CD4-positive, alpha-beta T cell (primary cell): ENCODE results near the gene ACP4. TPM values are rescaled to one million over a fixed set of nuclear protein-coding genes. Genes with fewer than 3 reads are reported as not detected.

ENCODE experiments used
- ATAC-seq: fragments of 200-7000 bp; cut with Tn5 transposase; one replicate; pipeline ENCODE4 v1.10.0; 2022; ENCODE audit warnings: mild to moderate bottlenecking; ENCODE audit not compliant: poor library complexity
- CTCF ChIA-PET: fragments of 350-600 bp; sonication (Branson Sonifier 250); formaldehyde crosslinking; loops from one replicate; lab custom pipeline; 2021; ENCODE audit warnings: antibody characterized with exemption, inconsistent platforms; lab: Charles Lee
- POLR2A ChIA-PET: fragments of 350-600 bp; sonication (Branson Sonifier 250); formaldehyde crosslinking; loops from one replicate; lab custom pipeline; 2021; ENCODE audit warnings: antibody characterized with exemption, inconsistent platforms; lab: Charles Lee
- DNase-seq, 14 experiments: peaks; one replicate each; pipeline ENCODE4 v3.0.0-alpha.2; 2013 to 2020; ENCODE audit warnings: mixed read lengths in 2 of 14
- H3K27ac ChIP-seq, 2 donors: one replicate each; pipeline versions ENCODE4 v1.5.1 to v1.7.0; 2013; ENCODE audit warnings: low read length in 2 of 2, low read depth in 1 of 2, mild to moderate bottlenecking in 1 of 2
- H3K27me3 ChIP-seq, 2 experiments: 1 replicate in 1 of 2; 2 replicates in 1 of 2; pipeline versions ENCODE4 v1.6.1 to v1.7.0; 2013; ENCODE audit warnings: low read length in 2 of 2, control low read depth in 1 of 2, mild to moderate bottlenecking in 1 of 2, moderate library complexity in 1 of 2; ENCODE audit not compliant: insufficient read depth in 2 of 2, control insufficient read depth in 1 of 2
- H3K36me3 ChIP-seq: one replicate; pipeline ENCODE4 v1.6.1; 2013; ENCODE audit warnings: low read length, control low read depth; ENCODE audit not compliant: insufficient read depth
- H3K4me1 ChIP-seq: one replicate; pipeline ENCODE4 v1.6.1; 2013; ENCODE audit warnings: low read length, control low read depth; ENCODE audit not compliant: insufficient read depth
- H3K4me3 ChIP-seq: one replicate; pipeline ENCODE4 v1.5.1; 2013; ENCODE audit warnings: mild to moderate bottlenecking, low read length, moderate library complexity
- H3K9me3 ChIP-seq, 2 experiments: 1 replicate in 1 of 2; 2 replicates in 1 of 2; pipeline versions ENCODE4 v1.6.1 to v1.7.0; 2013; ENCODE audit warnings: low read length in 2 of 2, mild to moderate bottlenecking in 2 of 2, control low read depth in 1 of 2, moderate library complexity in 1 of 2; ENCODE audit not compliant: control insufficient read depth in 1 of 2, insufficient read depth in 1 of 2
- H3K27ac Mint-ChIP-seq: one replicate; pipeline ENCODE4 v1.8.0; 2020; ENCODE audit warnings: mixed read lengths
- H3K27me3 Mint-ChIP-seq: one replicate; pipeline ENCODE4 v1.8.0; 2021; ENCODE audit warnings: mixed read lengths
- H3K36me3 Mint-ChIP-seq: one replicate; pipeline ENCODE4 v1.8.0; 2021; ENCODE audit warnings: low read depth, mixed read lengths
- H3K4me1 Mint-ChIP-seq: one replicate; pipeline ENCODE4 v1.8.0; 2021; ENCODE audit warnings: low read depth, mixed read lengths
- H3K4me3 Mint-ChIP-seq: one replicate; pipeline ENCODE4 v1.8.0; 2020; ENCODE audit warnings: mild to moderate bottlenecking, mixed read lengths
- H3K9me3 Mint-ChIP-seq: one replicate; pipeline ENCODE4 v1.8.0; 2020; ENCODE audit warnings: mixed read lengths
- CTCF ChIP-seq: fragments of 200-600 bp; IDR thresholded peaks from one replicate; pipeline ENCODE4 v1.8.0; 2022; ENCODE audit warnings: antibody characterized with exemption, mild to moderate bottlenecking
- intact Hi-C, 2 experiments: fragments of 100-400 bp; cut with DNase I in 1 of 2; cut with micrococcal nuclease in 1 of 2; formaldehyde crosslinking; loops; one replicate each; pipeline versions ENCODE4 v1.15.1 to v1.9.0; 2023 to 2025; cut with DNase I, micrococcal nuclease
- total RNA-seq, 174 experiments: library from RNA in 2 of 174; stranded (reverse) in 2 of 174; gene quantifications; one replicate each; pipeline ENCODE4 v1.2.3 and lab custom pipeline; 2021 to 2026

The ACP4 gene
- total RNA-seq, 2 experiments from 2014 or later: not detected

GRCh38 chr19:50794074-50794875 is 4.1 kb downstream of the ACP4 start:
- intact Hi-C loops: no loop called here
- ATAC-seq: no peak
- no peak overlapping the region for H3K4me3 Mint-ChIP-seq
- Histone ChIP-seq H3K36me3 (peaks cover 20% of the 10 kb centered on the region), H3K27me3 (no peaks in the 10 kb centered on the region), H3K27ac (no peak overlapping the region), H3K4me3 (no peak overlapping the region), H3K4me1 (peaks cover 15% of the 10 kb centered on the region), H3K9me3 (no peaks in the 10 kb centered on the region)
- H3K4me1 Mint-ChIP-seq: peaks cover 5% of the 10 kb centered on the region
- TF ChIP-seq CTCF: no peak
- no peak overlapping the region for H3K27ac Mint-ChIP-seq
- DNase-seq: peak in 2 of 14 experiments; percentile 32 to 52
- CTCF ChIA-PET: interaction anchor here (1.3 kb wide), 1 partner anchor 11 kb away, joined by 4 read pairs; no protein-coding TSS in a partner anchor
- POLR2A ChIA-PET: no interaction called here
- no peaks in the 10 kb centered on the region for H3K9me3 Mint-ChIP-seq
- no peaks in the 10 kb centered on the region for H3K27me3 Mint-ChIP-seq
- peaks cover 16% of the 10 kb centered on the region for H3K36me3 Mint-ChIP-seq

GRCh38 chr19:50794876-50795663 is 4.9 kb downstream of the ACP4 start:
- no peaks in the 10 kb centered on the region for H3K9me3 Mint-ChIP-seq
- Histone ChIP-seq H3K36me3 (peaks cover 23% of the 10 kb centered on the region), H3K4me3 (no peak overlapping the region), H3K9me3 (no peaks in the 10 kb centered on the region), H3K27me3 (no peaks in the 10 kb centered on the region), H3K27ac (no peak overlapping the region), H3K4me1 (peaks cover 15% of the 10 kb centered on the region)
- no peak for DNase-seq
- no peak for TF ChIP-seq CTCF
- POLR2A ChIA-PET: no interaction called here
- no peak overlapping the region for H3K4me3 Mint-ChIP-seq
- H3K27ac Mint-ChIP-seq: peak overlapping the region; percentile 33
- H3K4me1 Mint-ChIP-seq: peaks cover 5% of the 10 kb centered on the region
- H3K27me3 Mint-ChIP-seq: no peaks in the 10 kb centered on the region
- ATAC-seq: no peak
- intact Hi-C loops: no loop called here
- peaks cover 21% of the 10 kb centered on the region for H3K36me3 Mint-ChIP-seq
- CTCF ChIA-PET: interaction anchor here (1.3 to 1.4 kb wide), 2 partner anchors 11 to 127 kb away, joined by 3 to 4 read pairs; no protein-coding TSS in a partner anchor

- Histone ChIP-seq H3K9me3 (no peaks in the 10 kb centered on the region), H3K4me3 (no peak overlapping the region), H3K27ac (no peak overlapping the region), H3K36me3 (peaks cover 23% of the 10 kb centered on the region), H3K27me3 (no peaks in the 10 kb centered on the region), H3K4me1 (peaks cover 15% of the 10 kb centered on the region)
- CTCF ChIA-PET: interaction anchor here (1.4 kb wide), 1 partner anchor 126 kb away, joined by 3 read pairs; no protein-coding TSS in a partner anchor
- DNase-seq (no peak), ATAC-seq (no peak)
- Mint-ChIP-seq H3K27ac (peak overlapping the region; percentile 33), H3K4me1 (peaks cover 5% of the 10 kb centered on the region), H3K9me3 (no peaks in the 10 kb centered on the region), H3K4me3 (no peak overlapping the region), H3K27me3 (no peaks in the 10 kb centered on the region), H3K36me3 (peaks cover 25% of the 10 kb centered on the region)
- intact Hi-C loops: no loop called here
- TF ChIP-seq CTCF: no peak
- POLR2A ChIA-PET: no interaction called here
Measured at GRCh38 chr19:50795664-50796073, 5.5 kb downstream of the ACP4 start.
